Head of caudate nucleus (tissue), 42 donors: Measurements from ENCODE around the gene OR1F1.
"Not testable (repeated sequence)": the region's sequence is repeated elsewhere in the genome, so short reads cannot be mapped to it uniquely, and the experiment has no call there.

Experiments
- DNase-seq, 42 donors: peaks; one replicate each; pipeline versions ENCODE4 v3.0.0 to v3.0.0-alpha.2; 2020 to 2021; ENCODE audit warnings: mixed read lengths in 7 of 42
- intact Hi-C: fragments of 100-400 bp; cut with DNase I; formaldehyde crosslinking; loops from one replicate; pipeline ENCODE4 v1.15.0; 2022

OR1F1 gene

GRCh38 chr16:3149630-3150345, 38.2 kb upstream of the OR1F1 start:
- peak in 41 of 42 donors; percentile 50 to 87 (median 68) for DNase-seq
- intact Hi-C loops: no loop called here

- intact Hi-C loops: no loop called here
- DNase-seq: peak; percentile 81 to 98 (median 92)
Measured at GRCh38 chr16:3150346-3151218, 37.4 kb upstream of the OR1F1 start.

- DNase-seq: no peak
- intact Hi-C loops: no loop called here
Measured at GRCh38 chr16:3152027-3152276, 36.1 kb upstream of the OR1F1 start.

GRCh38 chr16:3152277-3152990, 35.6 kb upstream of the OR1F1 start:
- intact Hi-C loops: no loop called here
- peak; percentile 54 to 96 (median 87) for DNase-seq

GRCh38 chr16:3152991-3153368, 35.0 kb upstream of the OR1F1 start:
- intact Hi-C loops: no loop called here

GRCh38 chr16:3155181-3155580, 32.8 kb upstream of the OR1F1 start:
- DNase-seq: no peak
- intact Hi-C loops: no loop called here

More at GRCh38 chr16:3152991-3153368, 35.0 kb upstream of the OR1F1 start:
- DNase-seq: no peak

GRCh38 chr16:3155972-3156371, 32.0 kb upstream of the OR1F1 start:
- DNase-seq: no peak
- intact Hi-C loops: no loop called here

- DNase-seq: peak in 35 of 42 donors; percentile 30 to 82 (median 59)
- intact Hi-C loops: no loop called here
Measured at GRCh38 chr16:3157229-3158025, 30.6 kb upstream of the OR1F1 start.

GRCh38 chr16:3158026-3158509, 29.9 kb upstream of the OR1F1 start:
- intact Hi-C loops: no loop called here
- DNase-seq: no peak

GRCh38 chr16:3158510-3159314, 29.3 kb upstream of the OR1F1 start:
- intact Hi-C loops: no loop called here
- peak in 39 of 42 donors; percentile 27 to 86 (median 66) for DNase-seq

GRCh38 chr16:3161235-3162018, 26.6 kb upstream of the OR1F1 start:
- intact Hi-C loops: no loop called here
- no peak for DNase-seq

- intact Hi-C loops: no loop called here
Measured at GRCh38 chr16:3164121-3164991, 23.6 kb upstream of the OR1F1 start.

GRCh38 chr16:3165111-3165822, 22.7 kb upstream of the OR1F1 start:
- intact Hi-C loops: no loop called here
- DNase-seq: no peak

More at GRCh38 chr16:3164121-3164991, 23.6 kb upstream of the OR1F1 start:
- no peak for DNase-seq

GRCh38 chr16:3166505-3166886, 21.5 kb upstream of the OR1F1 start:
- intact Hi-C loops: no loop called here
- no peak for DNase-seq

GRCh38 chr16:3168729-3169128, 19.3 kb upstream of the OR1F1 start:
- DNase-seq, intact Hi-C loops: not testable (repeated sequence)
